PC-3 (cell line): ENCODE results near the gene GNAT3. TPM values are rescaled to one million over a fixed set of nuclear protein-coding genes. Genes with fewer than 3 reads are reported as not detected.
A peak's percentile ranks its signal among the peaks of the same experiment; 100 is the strongest.

Experiments used
- ATAC-seq: fragments of 200-7000 bp; cut with Tn5 transposase; 2 replicates; pipeline ENCODE4 v1.9.1; 2020; ENCODE audit warnings: mild to moderate bottlenecking, moderate library complexity
- BruUV-seq: library from RNA; stranded (reverse); fragments of 400-500 nt; replicated peaks from 2 replicates; lab custom pipeline; 2021; lab: Mats Ljungman, UMichigan
- CTCF ChIA-PET: fragments of 300-600 bp; sonication (Branson Sonifier 250); formaldehyde crosslinking; loops from one replicate; lab custom pipeline; 2022; ENCODE audit warnings: antibody characterized with exemption; lab: Charles Lee
- POLR2A ChIA-PET: fragments of 300-600 bp; sonication (Branson Sonifier 250); formaldehyde crosslinking; loops from one replicate; lab custom pipeline; 2022; ENCODE audit warnings: antibody characterized with exemption; ENCODE audit not compliant: unreplicated experiment; lab: Charles Lee
- DNase-seq: peaks from one replicate; pipeline ENCODE4 v3.0.0-alpha.2; 2015
- H2AFZ ChIP-seq: fragments of 300-600 bp; sonication (generic); 2 replicates; pipeline ENCODE4 v1.6.0; 2016; ENCODE audit warnings: antibody characterized with exemption, low read length
- H3F3A ChIP-seq: fragments of 300-600 bp; sonication (generic); one replicate; pipeline ENCODE4 v1.6.0; 2017; ENCODE audit warnings: antibody characterized with exemption, low read length, control low read depth, mild to moderate bottlenecking; ENCODE audit not compliant: unreplicated experiment
- H3K27ac ChIP-seq: fragments of 300-600 bp; sonication (generic); 2 replicates; pipeline ENCODE4 v1.5.1; 2016; ENCODE audit warnings: mild to moderate bottlenecking, low read length
- H3K27me3 ChIP-seq: fragments of 300-600 bp; sonication (generic); 2 replicates; pipeline ENCODE4 v1.6.1; 2016; ENCODE audit warnings: low read length, mixed read lengths
- H3K36me3 ChIP-seq: fragments of 300-600 bp; sonication (generic); 2 replicates; pipeline ENCODE4 v1.6.1; 2016; ENCODE audit warnings: low read depth, mixed run types, low read length, mixed read lengths
- H3K4me1 ChIP-seq: fragments of 300-600 bp; sonication (generic); 2 replicates; pipeline ENCODE4 v1.5.1; 2016; ENCODE audit warnings: low read length; ENCODE audit not compliant: insufficient read depth
- H3K4me2 ChIP-seq: fragments of 300-600 bp; sonication (generic); 2 replicates; pipeline ENCODE4 v1.6.0; 2016; ENCODE audit warnings: low read length
- H3K4me3 ChIP-seq: fragments of 300-600 bp; sonication (generic); 2 replicates; pipeline ENCODE4 v1.5.1; 2016; ENCODE audit warnings: mild to moderate bottlenecking, low read length, mixed read lengths
- H3K79me2 ChIP-seq: fragments of 300-600 bp; sonication (generic); 2 replicates; pipeline ENCODE4 v1.6.1; 2017; ENCODE audit warnings: low read length, mixed read lengths
- H3K9ac ChIP-seq: fragments of 300-600 bp; sonication (generic); 2 replicates; pipeline ENCODE4 v1.6.0; 2016; ENCODE audit warnings: mild to moderate bottlenecking, low read length
- H3K9me2 ChIP-seq: fragments of 300-600 bp; sonication (generic); replicated peaks from 2 replicates; pipeline ENCODE4 v1.6.1; 2016; ENCODE audit warnings: mixed run types, low read length, mixed read lengths
- H3K9me3 ChIP-seq: fragments of 300-600 bp; sonication (generic); 2 replicates; pipeline ENCODE4 v1.6.1; 2016; ENCODE audit warnings: low read length, mixed read lengths
- H4K20me1 ChIP-seq: fragments of 300-600 bp; sonication (generic); 2 replicates; pipeline ENCODE4 v1.6.1; 2016; ENCODE audit warnings: low read length, mixed read lengths
- CTCF ChIP-seq: fragments of 300-600 bp; sonication (generic); conservative IDR thresholded peaks from 2 replicates; pipeline ENCODE4 v1.5.1; 2017; ENCODE audit warnings: antibody characterized with exemption, low read depth, mild to moderate bottlenecking, low read length
- EZH2 ChIP-seq: fragments of 300-600 bp; sonication (generic); IDR thresholded peaks from one replicate; pipeline ENCODE4 v1.6.1; 2017; ENCODE audit warnings: antibody characterized with exemption, mild to moderate bottlenecking, low read length; ENCODE audit not compliant: unreplicated experiment
- EZH2phosphoT487 ChIP-seq: fragments of 300-600 bp; sonication (generic); IDR thresholded peaks from 2 replicates; pipeline ENCODE4 v1.6.1; 2018; ENCODE audit warnings: mild to moderate bottlenecking, antibody characterized with exemption, low read length, borderline replicate concordance
- intact Hi-C: fragments of 100-400 bp; cut with micrococcal nuclease; formaldehyde crosslinking; loops from 2 replicates; pipeline ENCODE4 v1.9.0; 2023
- total RNA-seq: library from RNA; depleted of rRNA; stranded (reverse); fragments of >200 nt; gene quantifications from 2 replicates; pipeline ENCODE4 v1.2.3, GENCODE V29; 2014

Gene GNAT3
- total RNA-seq, 1 experiment from 2014 or later, result not detected

- H3K36me3 ChIP-seq, result no peaks in the 10 kb centered on the region
- H2AFZ ChIP-seq, result no peak overlapping the region
- TF ChIP-seq EZH2phosphoT487 (no peak), EZH2 (no peak), CTCF (no peak)
- H3K4me3 ChIP-seq, result no peak overlapping the region
- H3K4me2 ChIP-seq, result no peak overlapping the region
- no peaks in the 10 kb centered on the region for H3K27me3 ChIP-seq
- ChIA-PET CTCF (no interaction called here), POLR2A (no interaction called here)
- H3F3A ChIP-seq, result peaks cover 8% of the 10 kb centered on the region
- no peaks in the 10 kb centered on the region for H3K79me2 ChIP-seq
- intact Hi-C loops, result no loop called here
- no peak for DNase-seq
- peak overlapping the region; percentile 81; the same call in 1 of the 2 replicates for H3K27ac ChIP-seq
- ATAC-seq, result no peak
- H3K9ac ChIP-seq, result no peak overlapping the region
- no peaks in the 10 kb centered on the region for H4K20me1 ChIP-seq
- BruUV-seq, result no TSS peak
- H3K9me2 ChIP-seq, result no peaks in the 10 kb centered on the region
- peaks cover 38% of the 10 kb centered on the region for H3K4me1 ChIP-seq
- H3K9me3 ChIP-seq, result 0 out of 2 replicates have a peak, but pooled peaks cover 6% of the 10 kb centered on the region
These were observed 38.1 kb upstream of the GNAT3 start for GRCh38 chr7:80550005-80550404.

- H3F3A ChIP-seq, result peaks cover 8% of the 10 kb centered on the region
- H3K36me3 ChIP-seq, result no peaks in the 10 kb centered on the region
- no peaks in the 10 kb centered on the region for H3K9me2 ChIP-seq
- peaks cover 38% of the 10 kb centered on the region for H3K4me1 ChIP-seq
- ChIA-PET POLR2A (interaction anchor here (0.5 kb wide), 1 partner anchor 1113 kb away, joined by 6 read pairs; no protein-coding TSS in a partner anchor), CTCF (no interaction called here)
- ATAC-seq, result peak; percentile 71
- no peaks in the 10 kb centered on the region for H4K20me1 ChIP-seq
- H3K4me2 ChIP-seq, result peak overlapping the region; percentile 67
- no peak overlapping the region; the same call in 1 of the 2 replicates for H3K4me3 ChIP-seq
- H3K27me3 ChIP-seq, result no peaks in the 10 kb centered on the region
- intact Hi-C loops, result loop anchor here (2.0 to 5.0 kb wide), 3 partner anchors 42 to 110 kb away; no protein-coding TSS in a partner anchor
- H3K79me2 ChIP-seq, result no peaks in the 10 kb centered on the region
- H3K9ac ChIP-seq, result peak overlapping the region; percentile 11; the same call in 1 of the 2 replicates
- no peak overlapping the region for H2AFZ ChIP-seq
- no TSS peak for BruUV-seq
- peak overlapping the region; percentile 81 for H3K27ac ChIP-seq
- peak; percentile 72 for DNase-seq
- TF ChIP-seq EZH2phosphoT487, result no peak
- TF ChIP-seq CTCF, result no peak
- no peak for TF ChIP-seq EZH2
- H3K9me3 ChIP-seq, result 0 out of 2 replicates have a peak, but pooled peaks cover 6% of the 10 kb centered on the region
These were observed 37.1 kb upstream of the GNAT3 start for GRCh38 chr7:80548840-80549530.

- no peak for TF ChIP-seq EZH2
- TF ChIP-seq CTCF, result no peak
- TF ChIP-seq EZH2phosphoT487, result no peak
- no TSS peak for BruUV-seq
- ATAC-seq (peak; percentile 97), DNase-seq (peak; percentile 96)
- peak overlapping the region; percentile 39; the same call in 1 of the 2 replicates for H3K9ac ChIP-seq
- intact Hi-C loops, result no loop called here
- H2AFZ ChIP-seq, result no peak overlapping the region
- peak overlapping the region; percentile 48 for H3K4me2 ChIP-seq
- H4K20me1 ChIP-seq, result no peaks in the 10 kb centered on the region
- peak overlapping the region; percentile 78 for H3K27ac ChIP-seq
- no peaks in the 10 kb centered on the region for H3K9me2 ChIP-seq
- no peaks in the 10 kb centered on the region for H3K79me2 ChIP-seq
- peaks cover 16% of the 10 kb centered on the region for H3K4me1 ChIP-seq
- 0 out of 2 replicates have a peak, but pooled peaks cover 4% of the 10 kb centered on the region for H3K36me3 ChIP-seq
- H3K27me3 ChIP-seq, result no peaks in the 10 kb centered on the region
- POLR2A ChIA-PET, result interaction anchor here (0.6 kb wide), 1 partner anchor 394 kb away, joined by 3 read pairs; no protein-coding TSS in a partner anchor
- no peaks in the 10 kb centered on the region for H3F3A ChIP-seq
- CTCF ChIA-PET, result no interaction called here
- no peak overlapping the region; the same call in 1 of the 2 replicates for H3K4me3 ChIP-seq
- H3K9me3 ChIP-seq, result 0 out of 2 replicates have a peak, but pooled peaks cover 10% of the 10 kb centered on the region
These were observed 30.5 kb upstream of the GNAT3 start for GRCh38 chr7:80542398-80542797.
